ENCODE data around the gene C22orf39. TPM values are rescaled to one million over a fixed set of nuclear protein-coding genes. Genes with fewer than 3 reads are reported as not detected.
A peak's percentile ranks its signal among the peaks of the same experiment; 100 is the strongest.

Gene C22orf39
- total and polyA plus RNA-seq, 4 donors, result 47.9 to 66.4 (median 56.6) TPM

DNA sequence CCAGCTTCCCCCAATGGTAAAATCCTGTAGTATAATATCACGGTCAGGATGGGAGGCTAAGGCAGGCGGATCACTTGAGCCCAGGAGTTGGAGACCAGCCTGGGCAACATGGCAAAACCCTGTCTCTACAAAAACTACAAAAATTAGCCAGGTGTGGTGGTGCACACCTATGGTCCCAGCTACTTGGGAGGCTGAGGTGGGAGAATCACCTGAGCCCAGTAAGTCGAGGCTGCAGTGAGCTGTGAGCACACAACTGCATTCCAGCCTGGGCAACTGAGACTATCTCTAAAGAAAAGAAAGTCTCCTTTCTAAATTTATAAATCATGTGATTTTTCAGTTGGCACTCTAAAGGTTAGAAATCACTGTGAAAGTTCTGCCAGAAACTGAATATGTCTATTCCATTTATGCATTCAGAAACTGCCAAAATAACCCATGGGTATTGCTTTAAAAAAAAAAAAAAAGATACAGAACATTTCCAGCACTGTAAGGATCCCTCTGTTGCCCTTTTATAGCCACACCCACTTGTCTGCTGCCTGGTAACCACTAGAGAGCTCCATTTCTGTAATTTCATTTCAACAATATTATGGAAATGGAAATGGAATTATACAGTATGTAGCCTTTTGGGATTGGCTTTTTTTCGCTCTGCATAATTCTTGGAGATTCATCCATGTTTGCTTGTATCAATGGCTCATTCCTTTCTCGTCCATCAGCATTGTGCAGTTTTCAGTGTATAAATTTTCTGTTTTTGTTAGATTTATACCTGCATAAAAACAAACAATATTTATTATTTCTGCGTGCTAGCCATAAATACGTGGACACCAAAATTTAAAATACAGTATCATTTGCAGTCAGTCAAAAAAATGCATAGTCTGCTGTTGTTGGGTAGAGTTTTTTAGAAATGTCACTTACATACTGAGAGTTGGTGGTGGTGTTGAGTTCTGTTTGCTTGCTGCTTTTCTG is 41.7 kb upstream of the C22orf39 start:
- H3K4me1 ChIP-seq (ENCODE audit: control insufficient read depth, insufficient read depth, low read length), result no peaks in the 10 kb centered on the region
- H3K27ac ChIP-seq (ENCODE audit: low read depth, low read length), result no peak overlapping the region
- peaks cover 3% of the 10 kb centered on the region for H3K36me3 ChIP-seq (ENCODE audit: control insufficient read depth, insufficient read depth, low read length)
- WGBS (ENCODE audit: insufficient coverage), result 100% methylated on average over 1 of the region's 7 CpGs
- no peak overlapping the region for H3K4me3 ChIP-seq (ENCODE audit: low read depth, low read length)
- no peaks in the 10 kb centered on the region for H3K27me3 ChIP-seq (ENCODE audit: control insufficient read depth, insufficient read depth, low read length)
- peak in 2 of 6 donors; percentile 79 to 82 for DNase-seq (ENCODE audit: low read depth in 4 of 6, low spot score in 6 of 6)
- H3K9me3 ChIP-seq (ENCODE audit: control insufficient read depth, insufficient read depth, low read length), result no peaks in the 10 kb centered on the region

DNA sequence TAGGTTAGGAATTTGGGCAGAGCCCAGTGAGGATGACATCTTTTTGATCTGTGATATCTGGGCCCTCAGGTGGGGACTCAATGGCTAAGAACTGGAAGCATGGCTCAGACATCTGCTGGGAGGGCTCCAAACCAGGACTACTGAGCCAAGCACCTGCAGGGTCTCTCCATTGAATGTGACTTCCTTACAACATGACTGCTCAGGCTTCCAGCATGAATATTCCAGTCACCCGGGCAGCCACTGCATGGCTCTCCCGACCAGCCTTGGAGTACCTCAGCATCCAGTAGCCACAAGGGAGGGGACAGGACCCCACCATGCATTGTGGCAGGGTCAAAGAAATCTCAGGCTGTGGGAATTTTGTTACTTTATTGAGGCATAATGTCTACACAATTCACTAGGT is 40.8 kb upstream of the C22orf39 start:
- Histone ChIP-seq H3K27ac (ENCODE audit: low read depth, low read length) (no peak overlapping the region), H3K4me1 (ENCODE audit: control insufficient read depth, insufficient read depth, low read length) (no peaks in the 10 kb centered on the region), H3K27me3 (ENCODE audit: control insufficient read depth, insufficient read depth, low read length) (no peaks in the 10 kb centered on the region), H3K9me3 (ENCODE audit: control insufficient read depth, insufficient read depth, low read length) (no peaks in the 10 kb centered on the region), H3K4me3 (ENCODE audit: low read depth, low read length) (no peak overlapping the region), H3K36me3 (ENCODE audit: control insufficient read depth, insufficient read depth, low read length) (no peaks in the 10 kb centered on the region)
- no peak for DNase-seq (ENCODE audit: low read depth in 4 of 6, low spot score in 6 of 6)
- no CpG with 5 or more reads among the region's 2 CpGs for WGBS (ENCODE audit: insufficient coverage)

DNA sequence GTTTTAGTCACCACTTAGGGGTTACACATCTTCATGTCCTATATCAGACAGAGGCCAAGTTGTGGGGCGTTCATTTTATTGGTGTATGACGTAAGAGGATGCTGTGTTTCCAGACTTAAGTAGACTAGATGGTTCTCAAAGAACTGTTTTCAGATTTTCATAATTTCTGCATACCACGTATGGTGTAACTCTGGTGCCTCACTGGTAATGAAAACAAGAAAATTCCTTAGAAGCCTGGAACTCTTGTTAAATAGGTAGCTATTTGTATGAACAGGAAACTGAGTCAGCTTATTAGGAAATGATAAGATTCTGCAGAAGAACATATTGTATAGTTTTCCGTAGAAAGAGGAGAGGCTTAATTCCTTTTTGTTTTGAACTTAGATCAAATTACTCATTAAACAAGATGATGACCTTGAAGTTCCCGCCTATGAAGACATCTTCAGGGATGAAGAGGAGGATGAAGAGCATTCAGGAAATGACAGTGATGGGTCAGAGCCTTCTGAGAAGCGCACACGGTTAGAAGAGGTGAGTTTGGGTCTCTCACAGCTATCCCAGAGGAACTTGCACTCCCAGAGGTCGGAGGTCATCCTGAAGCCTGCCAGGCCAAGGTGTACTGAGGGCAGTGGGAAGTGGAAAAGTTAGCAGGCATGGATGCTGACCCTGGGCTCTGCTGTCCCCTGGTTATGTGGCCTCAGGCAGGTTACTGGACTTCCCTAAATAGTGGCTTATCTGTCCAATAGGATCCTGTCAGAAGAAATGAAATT is 36.2 kb upstream of the C22orf39 start:
- no peak for DNase-seq (ENCODE audit: low read depth in 4 of 6, low spot score in 6 of 6)
- H3K27ac ChIP-seq (ENCODE audit: low read depth, low read length), result no peak overlapping the region
- H3K4me3 ChIP-seq (ENCODE audit: low read depth, low read length), result no peak overlapping the region
- peaks cover 5% of the 10 kb centered on the region for H3K4me1 ChIP-seq (ENCODE audit: control insufficient read depth, insufficient read depth, low read length)
- no peaks in the 10 kb centered on the region for H3K36me3 ChIP-seq (ENCODE audit: control insufficient read depth, insufficient read depth, low read length)
- no peaks in the 10 kb centered on the region for H3K9me3 ChIP-seq (ENCODE audit: control insufficient read depth, insufficient read depth, low read length)
- WGBS (ENCODE audit: insufficient coverage), result 93% methylated on average over 5 of the region's 8 CpGs
- no peaks in the 10 kb centered on the region for H3K27me3 ChIP-seq (ENCODE audit: control insufficient read depth, insufficient read depth, low read length)

DNA sequence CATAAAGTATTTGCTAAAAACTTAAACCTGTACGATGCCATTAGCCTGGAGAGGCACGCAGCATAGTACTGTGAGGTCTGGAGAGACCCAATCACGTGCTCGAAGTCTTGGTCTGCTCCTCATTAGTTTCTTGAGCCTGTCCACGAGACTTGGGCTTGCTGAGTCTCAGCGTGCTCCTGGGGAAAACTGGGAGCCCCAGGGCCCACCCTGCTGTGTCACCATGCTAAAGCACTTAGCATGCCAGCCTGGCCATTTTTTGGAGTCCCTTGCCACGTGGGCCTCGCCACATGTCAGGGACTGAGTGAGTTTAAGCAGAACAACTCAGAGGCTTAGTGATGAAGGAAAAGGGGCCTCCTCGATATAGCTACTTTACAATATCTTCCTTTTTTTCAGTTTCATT is 34.8 kb upstream of the C22orf39 start:
- no peak overlapping the region for H3K27ac ChIP-seq (ENCODE audit: low read depth, low read length)
- no peaks in the 10 kb centered on the region for H3K27me3 ChIP-seq (ENCODE audit: control insufficient read depth, insufficient read depth, low read length)
- DNase-seq (ENCODE audit: low read depth in 4 of 6, low spot score in 6 of 6), result no peak
- H3K4me3 ChIP-seq (ENCODE audit: low read depth, low read length), result no peak overlapping the region
- 100% methylated on average over 6 of the region's 9 CpGs for WGBS (ENCODE audit: insufficient coverage)
- no peaks in the 10 kb centered on the region for H3K9me3 ChIP-seq (ENCODE audit: control insufficient read depth, insufficient read depth, low read length)
- H3K36me3 ChIP-seq (ENCODE audit: control insufficient read depth, insufficient read depth, low read length), result no peaks in the 10 kb centered on the region
- H3K4me1 ChIP-seq (ENCODE audit: control insufficient read depth, insufficient read depth, low read length), result peaks cover 9% of the 10 kb centered on the region

DNA sequence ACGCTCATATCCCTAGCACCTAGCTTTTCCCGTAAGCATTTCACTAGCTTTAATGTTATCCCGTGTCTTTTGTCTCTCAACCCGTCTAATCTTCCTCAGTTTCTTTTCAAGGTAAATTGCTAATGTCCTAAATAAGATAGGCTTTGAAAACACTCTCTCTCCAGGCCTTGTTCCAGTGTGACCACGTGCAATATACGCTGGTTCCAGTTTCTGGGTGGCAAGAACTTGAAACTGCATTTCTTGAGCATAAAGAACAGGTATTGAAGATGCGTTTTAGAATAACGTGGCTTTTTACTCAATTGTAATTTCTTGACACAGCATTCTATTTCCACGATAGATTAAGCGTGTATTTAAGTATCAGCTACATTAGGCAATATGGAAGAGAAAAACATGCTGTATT is 33.3 kb upstream of the C22orf39 start:
- 67% methylated on average over 5 of the region's 10 CpGs for WGBS (ENCODE audit: insufficient coverage)
- H3K4me3 ChIP-seq (ENCODE audit: low read depth, low read length), result no peak overlapping the region
- DNase-seq (ENCODE audit: low read depth in 4 of 6, low spot score in 6 of 6), result no peak
- H3K27me3 ChIP-seq (ENCODE audit: control insufficient read depth, insufficient read depth, low read length), result no peaks in the 10 kb centered on the region
- H3K4me1 ChIP-seq (ENCODE audit: control insufficient read depth, insufficient read depth, low read length), result peaks cover 9% of the 10 kb centered on the region
- no peaks in the 10 kb centered on the region for H3K36me3 ChIP-seq (ENCODE audit: control insufficient read depth, insufficient read depth, low read length)
- H3K9me3 ChIP-seq (ENCODE audit: control insufficient read depth, insufficient read depth, low read length), result no peaks in the 10 kb centered on the region
- no peak overlapping the region for H3K27ac ChIP-seq (ENCODE audit: low read depth, low read length)

DNA sequence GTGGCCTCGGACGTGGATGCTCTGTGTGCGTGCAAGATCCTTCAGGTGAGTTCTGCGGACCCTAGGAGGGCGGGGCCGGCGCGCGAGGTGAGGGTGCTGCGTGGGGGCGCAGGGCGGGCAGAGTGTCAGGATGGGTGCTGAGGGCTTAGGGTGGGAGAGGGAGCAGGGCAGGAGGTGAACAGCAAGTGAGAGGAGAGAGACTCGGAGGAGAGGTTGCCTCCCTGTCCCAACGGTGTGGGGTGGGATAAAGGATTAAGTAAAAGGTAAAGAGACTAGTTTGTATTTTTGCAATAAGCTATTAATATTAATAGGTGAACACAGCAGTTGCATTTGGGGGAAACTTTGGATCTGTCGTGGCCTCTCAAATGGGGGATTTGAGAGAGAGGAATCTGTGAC is 32.7 kb upstream of the C22orf39 start:
- no peaks in the 10 kb centered on the region for H3K27me3 ChIP-seq (ENCODE audit: control insufficient read depth, insufficient read depth, low read length)
- no peaks in the 10 kb centered on the region for H3K9me3 ChIP-seq (ENCODE audit: control insufficient read depth, insufficient read depth, low read length)
- peaks cover 9% of the 10 kb centered on the region for H3K4me1 ChIP-seq (ENCODE audit: control insufficient read depth, insufficient read depth, low read length)
- no peak for DNase-seq (ENCODE audit: low read depth in 4 of 6, low spot score in 6 of 6)
- WGBS (ENCODE audit: insufficient coverage), result 0% methylated on average over 15 of the region's 15 CpGs
- H3K27ac ChIP-seq (ENCODE audit: low read depth, low read length), result no peak overlapping the region
- H3K36me3 ChIP-seq (ENCODE audit: control insufficient read depth, insufficient read depth, low read length), result no peaks in the 10 kb centered on the region
- peak overlapping the region; percentile 72 for H3K4me3 ChIP-seq (ENCODE audit: low read depth, low read length)

GRCh38 chr22:19479355-19480172 is 32.1 kb upstream of the C22orf39 start, which contains the start of gene CDC45:
CDC45 (plus strand) TSS chr22:19479920; CDS start chr22:19479969, 49 bp downstream.
- Histone ChIP-seq H3K27me3 (ENCODE audit: control insufficient read depth, insufficient read depth, low read length) (no peaks in the 10 kb centered on the region), H3K36me3 (ENCODE audit: control insufficient read depth, insufficient read depth, low read length) (peaks cover 3% of the 10 kb centered on the region), H3K27ac (ENCODE audit: low read depth, low read length) (peak within 1 kb of the TSS; percentile 96), H3K9me3 (ENCODE audit: control insufficient read depth, insufficient read depth, low read length) (no peaks in the 10 kb centered on the region), H3K4me1 (ENCODE audit: control insufficient read depth, insufficient read depth, low read length) (peaks cover 9% of the 10 kb centered on the region), H3K4me3 (ENCODE audit: low read depth, low read length) (peak within 1 kb of the TSS; percentile 72)
- 0% methylated on average over 44 of the region's 50 CpGs for WGBS (ENCODE audit: insufficient coverage)
- peak; percentile 97 to 100 (median 98) for DNase-seq (ENCODE audit: low read depth in 4 of 6, low spot score in 6 of 6)

DNA sequence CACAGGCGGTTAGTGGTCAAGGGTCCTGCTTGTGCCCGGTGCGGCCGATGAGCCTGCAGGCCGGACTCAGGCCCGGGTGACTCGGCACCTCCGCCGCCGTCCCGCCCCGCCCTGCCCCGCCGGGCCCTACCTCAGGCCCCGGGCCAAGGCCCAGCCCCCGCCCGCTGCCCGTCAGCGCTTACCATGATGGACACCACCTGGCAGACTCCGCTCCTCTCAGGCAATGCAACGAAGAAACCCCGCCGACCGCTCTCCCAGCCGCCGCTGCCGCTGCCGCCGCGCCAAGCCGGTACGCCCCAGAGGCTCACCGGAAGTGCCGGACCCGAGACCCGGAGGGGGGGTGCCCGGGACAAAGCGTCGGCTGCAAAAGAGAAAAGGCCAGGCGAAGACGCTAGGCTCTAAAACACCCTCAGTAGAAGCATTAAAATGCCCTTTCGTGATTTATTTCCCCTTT is 31.4 kb upstream of the C22orf39 start, which contains the start of gene UFD1:
Gene UFD1, minus strand, starts transcription at position 293 of the 454 bp plus-strand sequence. Its CDS starts 108 bp downstream, at position 185.
- Histone ChIP-seq H3K4me3 (ENCODE audit: low read depth, low read length) (peak within 1 kb of the TSS; percentile 72), H3K9me3 (ENCODE audit: control insufficient read depth, insufficient read depth, low read length) (no peaks in the 10 kb centered on the region), H3K27ac (ENCODE audit: low read depth, low read length) (peak within 1 kb of the TSS; percentile 96), H3K27me3 (ENCODE audit: control insufficient read depth, insufficient read depth, low read length) (no peaks in the 10 kb centered on the region), H3K36me3 (ENCODE audit: control insufficient read depth, insufficient read depth, low read length) (peaks cover 10% of the 10 kb centered on the region), H3K4me1 (ENCODE audit: control insufficient read depth, insufficient read depth, low read length) (peaks cover 9% of the 10 kb centered on the region)
- under 1% methylated on average over 36 of the region's 42 CpGs for WGBS (ENCODE audit: insufficient coverage)
- peak in 2 of 6 donors; percentile 59 to 76 for DNase-seq (ENCODE audit: low read depth in 4 of 6, low spot score in 6 of 6)

All from spinal cord (tissue), 10 donors.